ENCODE measurements around the gene ARAP2.

DNA sequence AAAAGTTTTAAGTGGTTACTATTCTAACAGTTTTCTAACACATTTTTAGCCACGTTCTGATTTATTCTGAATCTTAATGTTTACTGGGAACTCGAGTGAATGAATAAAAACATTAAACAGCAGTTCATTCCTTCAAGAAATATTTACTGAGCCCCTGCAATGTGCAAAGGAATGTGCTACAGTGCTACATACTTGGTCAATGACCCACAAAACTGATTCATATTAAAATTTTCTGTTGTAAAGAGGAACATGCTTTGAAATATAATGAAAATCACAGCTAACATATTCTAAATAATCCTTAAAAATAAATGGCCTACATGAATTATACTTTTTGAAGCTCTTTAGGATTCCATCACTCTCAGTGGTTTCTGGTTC, 78.7 kb downstream of the ARAP2 start:
- TF ChIP-seq, protein P1, sequence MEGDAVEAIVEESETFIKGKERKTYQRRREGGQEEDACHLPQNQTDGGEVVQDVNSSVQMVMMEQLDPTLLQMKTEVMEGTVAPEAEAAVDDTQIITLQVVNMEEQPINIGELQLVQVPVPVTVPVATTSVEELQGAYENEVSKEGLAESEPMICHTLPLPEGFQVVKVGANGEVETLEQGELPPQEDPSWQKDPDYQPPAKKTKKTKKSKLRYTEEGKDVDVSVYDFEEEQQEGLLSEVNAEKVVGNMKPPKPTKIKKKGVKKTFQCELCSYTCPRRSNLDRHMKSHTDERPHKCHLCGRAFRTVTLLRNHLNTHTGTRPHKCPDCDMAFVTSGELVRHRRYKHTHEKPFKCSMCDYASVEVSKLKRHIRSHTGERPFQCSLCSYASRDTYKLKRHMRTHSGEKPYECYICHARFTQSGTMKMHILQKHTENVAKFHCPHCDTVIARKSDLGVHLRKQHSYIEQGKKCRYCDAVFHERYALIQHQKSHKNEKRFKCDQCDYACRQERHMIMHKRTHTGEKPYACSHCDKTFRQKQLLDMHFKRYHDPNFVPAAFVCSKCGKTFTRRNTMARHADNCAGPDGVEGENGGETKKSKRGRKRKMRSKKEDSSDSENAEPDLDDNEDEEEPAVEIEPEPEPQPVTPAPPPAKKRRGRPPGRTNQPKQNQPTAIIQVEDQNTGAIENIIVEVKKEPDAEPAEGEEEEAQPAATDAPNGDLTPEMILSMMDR (conservative IDR thresholded peaks at IDR 0.05; ENCODE audit: low read depth, low read length) = no peak
- TF ChIP-seq EZH2 (IDR thresholded peaks at IDR 0.05; ENCODE audit: low read length, unreplicated experiment) = no peak

Measured in PC-3 (cell line).